HG02938 (cell line): ENCODE measurements around the gene RAP1GDS1.

ENCODE experiments used
- ATAC-seq: cut with Tn5 transposase; IDR thresholded peaks from one replicate; pipeline ENCODE4 v1.9.1; 2021; ENCODE audit warnings: mild to moderate bottlenecking, moderate library complexity; ENCODE audit not compliant: unreplicated experiment

Gene RAP1GDS1

GRCh38 chr4:98260579-98261404 lies at the start of gene RAP1GDS1:
TSS of gene RAP1GDS1 (plus strand) at chr4:98261384. CDS start at chr4:98261566, 182 bp downstream.
- ATAC-seq = peak; percentile 78

- ATAC-seq = no peak
Observed at GRCh38 chr4:98222306-98222705, 38.9 kb upstream of the RAP1GDS1 start.

- no peak for ATAC-seq
Observed at GRCh38 chr4:98226396-98226795, 34.8 kb upstream of the RAP1GDS1 start.

GRCh38 chr4:98230961-98231360 lies 30.2 kb upstream of the RAP1GDS1 start:
- no peak for ATAC-seq

- no peak for ATAC-seq
Observed at GRCh38 chr4:98232202-98232601, 29.0 kb upstream of the RAP1GDS1 start.

- ATAC-seq = no peak
Observed at GRCh38 chr4:98237204-98237603, 24.0 kb upstream of the RAP1GDS1 start.

- ATAC-seq = no peak
Observed at GRCh38 chr4:98242063-98242462, 19.1 kb upstream of the RAP1GDS1 start.

- ATAC-seq = no peak
Observed at GRCh38 chr4:98242538-98242937, 18.6 kb upstream of the RAP1GDS1 start.

GRCh38 chr4:98245226-98245625 lies 16.0 kb upstream of the RAP1GDS1 start:
- ATAC-seq = no peak

GRCh38 chr4:98248934-98249333 lies 12.2 kb upstream of the RAP1GDS1 start:
- no peak for ATAC-seq

- ATAC-seq = no peak
Observed at GRCh38 chr4:98249831-98250230, 11.4 kb upstream of the RAP1GDS1 start.

GRCh38 chr4:98253499-98253898 lies 7.7 kb upstream of the RAP1GDS1 start:
- no peak for ATAC-seq

GRCh38 chr4:98260047-98260578 lies 1.1 kb upstream of the RAP1GDS1 start:
- peak; percentile 17 for ATAC-seq

GRCh38 chr4:98261405-98262291 lies 464 bp downstream of the RAP1GDS1 start:
- ATAC-seq = peak; percentile 7

GRCh38 chr4:98262431-98262830 lies 1.2 kb downstream of the RAP1GDS1 start:
- no peak for ATAC-seq

GRCh38 chr4:98267498-98267897 lies 6.3 kb downstream of the RAP1GDS1 start:
- ATAC-seq = no peak

- no peak for ATAC-seq
Observed at GRCh38 chr4:98275145-98275544, 14.0 kb downstream of the RAP1GDS1 start.

GRCh38 chr4:98283219-98284189 lies 22.3 kb downstream of the RAP1GDS1 start:
- ATAC-seq = no peak

GRCh38 chr4:98284640-98285046 lies 23.5 kb downstream of the RAP1GDS1 start:
- no peak for ATAC-seq

- no peak for ATAC-seq
Observed at GRCh38 chr4:98285676-98286075, 24.5 kb downstream of the RAP1GDS1 start.
